Spleen (tissue), 11 donors: Measurements from ENCODE around the gene MAP4K4. TPM values are rescaled to one million over a fixed set of nuclear protein-coding genes. Genes with fewer than 3 reads are reported as not detected.

Source experiments
- DNase-seq: peaks from one replicate; pipeline ENCODE4 v3.0.0-alpha.2; 2020
- H3K27ac ChIP-seq, 8 donors: fragments of 200-600 bp; sonication (generic) in 7 of 8; 1 replicate in 4 of 8; 2 replicates in 4 of 8; pipeline versions ENCODE4 v1.5.0 to v1.8.0; 2016 to 2021; ENCODE audit warnings: inconsistent platforms in 4 of 8, mild to moderate bottlenecking in 4 of 8, moderate library complexity in 1 of 8
- H3K27me3 ChIP-seq, 7 donors: fragments of 200-600 bp; sonication (generic) in 6 of 7; replicated peaks in 1 of 7; 1 replicate in 4 of 7; 2 replicates in 3 of 7; pipeline versions ENCODE4 v1.5.0 to v1.8.0; 2016 to 2021; ENCODE audit warnings: inconsistent platforms in 3 of 7, mild to moderate bottlenecking in 1 of 7
- H3K36me3 ChIP-seq, 6 donors: fragments of 200-600 bp; sonication (generic) in 5 of 6; 1 replicate in 4 of 6; 2 replicates in 2 of 6; pipeline versions ENCODE4 v1.5.0 to v1.8.0; 2016 to 2021; ENCODE audit warnings: inconsistent platforms in 2 of 6
- H3K4me1 ChIP-seq, 6 donors: fragments of 200-600 bp; sonication (generic) in 5 of 6; 1 replicate in 3 of 6; 2 replicates in 3 of 6; pipeline versions ENCODE4 v1.5.0 to v1.8.0; 2016 to 2021; ENCODE audit warnings: inconsistent platforms in 3 of 6
- H3K4me3 ChIP-seq, 8 donors: fragments of 200-600 bp; sonication (generic) in 7 of 8; 1 replicate in 4 of 8; 2 replicates in 4 of 8; pipeline versions ENCODE4 v1.5.0 to v1.8.0; 2016 to 2021; ENCODE audit warnings: inconsistent platforms in 4 of 8, mild to moderate bottlenecking in 4 of 8, moderate library complexity in 2 of 8
- H3K9me3 ChIP-seq, 8 donors: fragments of 200-600 bp; sonication (generic) in 7 of 8; 1 replicate in 4 of 8; 2 replicates in 4 of 8; pipeline versions ENCODE4 v1.5.0 to v1.8.0; 2016 to 2021; ENCODE audit warnings: inconsistent platforms in 4 of 8
- POLR2A ChIP-seq, 3 donors: fragments of 450-650 bp; IDR thresholded peaks; one replicate each; pipeline ENCODE4 v1.5.1; 2017; ENCODE audit warnings: antibody characterized with exemption in 3 of 3, mild to moderate bottlenecking in 1 of 3
- POLR2AphosphoS5 ChIP-seq, 3 donors: sonication (generic); formaldehyde crosslinking; IDR thresholded peaks; one replicate each; pipeline ENCODE4 v1.5.1; 2017; ENCODE audit warnings: antibody characterized with exemption in 3 of 3
- WGBS, 5 donors: extraction: QIAGEN DNeasy Blood & Tissue Kit in 3 of 5; methylation state at CpG; one replicate each; pipeline versions ENCODE4 v1.1.5 to v1.1.7; 2013 to 2018; 5-methylcytosine and 5-hydroxymethylcytosine counted together
- intact Hi-C: fragments of 100-400 bp; cut with DNase I; formaldehyde crosslinking; loops from one replicate; pipeline ENCODE4 v1.15.0; 2023; ENCODE audit warnings: low total_unique reads
- polyA plus RNA-seq, 3 donors: library from polyadenylated mRNA; stranded (reverse); fragments of 200-250 nt; gene quantifications; one replicate each; pipeline ENCODE4 v1.2.1, GENCODE V29; 2013
- total RNA-seq, 7 donors: library from RNA; depleted of rRNA in 3 of 7; stranded (reverse); fragments of >200 nt in 3 of 7; fragmentation: NEBNext Ultra II Directional in 4 of 7; extraction: Animal tissue kit (Norgen Biotek cat#: 25700) in 4 of 7; gene quantifications; one replicate each; pipeline versions ENCODE4 v1.1.0 to v1.2.1, GENCODE V29; 2016 to 2021
- TF ChIP-seq, protein P1 (sequence below), 11 experiments: fragments of 200-600 bp in 7 of 11; fragments of 450-650 bp in 4 of 11; sonication (generic) in 4 of 11; IDR thresholded peaks in 8 of 11; conservative IDR thresholded peaks in 3 of 11; 1 replicate in 7 of 11; 2 replicates in 4 of 11; pipeline versions ENCODE4 v1.4.0 to v1.8.0; 2016 to 2021; ENCODE audit warnings: antibody characterized with exemption in 11 of 11, inconsistent platforms in 4 of 11, mild to moderate bottlenecking in 1 of 11
- donor health status: healthy with polysubstance abuse.
- donor health status: DM: no; HTN: no; CAD: no; lungs with moderate emphysema.
- donor health status: DM: no; HTN: no; CAD: no.
- donor health status: Bipolar disorder and iron deficiency.
- donor health status: healthy.
- donor health status: DM: no; HTN: no; CAD: no.
- donor health status: DM: yes; HTN: yes; CAD: no.

Gene MAP4K4
- total and polyA plus RNA-seq, 10 donors: 16.7 to 108 (median 71.7) TPM

DNA sequence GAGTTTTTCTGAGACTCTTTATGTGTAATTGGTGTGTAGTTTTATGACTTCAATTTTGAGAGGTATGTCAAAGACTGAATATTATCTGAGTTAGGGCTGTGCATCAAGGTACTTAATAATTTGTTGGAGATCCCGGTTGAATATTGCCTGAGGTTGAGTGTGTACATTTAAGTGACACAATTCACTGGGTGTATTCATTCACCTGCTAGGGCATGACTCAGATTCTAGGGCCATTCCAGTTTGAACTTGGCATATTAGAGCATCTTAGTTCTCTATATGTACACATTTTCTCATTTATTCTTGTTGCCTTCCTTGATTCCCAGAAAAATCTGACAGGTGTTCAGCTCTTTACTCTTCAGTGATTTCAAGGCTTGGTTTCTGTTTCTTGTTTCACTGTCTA lies 12.5 kb downstream of the MAP4K4 start:
- intact Hi-C loops: no loop called here
- TF ChIP-seq POLR2AphosphoS5 (IDR thresholded peaks at IDR 0.05): no peak
- TF ChIP-seq, protein P1, sequence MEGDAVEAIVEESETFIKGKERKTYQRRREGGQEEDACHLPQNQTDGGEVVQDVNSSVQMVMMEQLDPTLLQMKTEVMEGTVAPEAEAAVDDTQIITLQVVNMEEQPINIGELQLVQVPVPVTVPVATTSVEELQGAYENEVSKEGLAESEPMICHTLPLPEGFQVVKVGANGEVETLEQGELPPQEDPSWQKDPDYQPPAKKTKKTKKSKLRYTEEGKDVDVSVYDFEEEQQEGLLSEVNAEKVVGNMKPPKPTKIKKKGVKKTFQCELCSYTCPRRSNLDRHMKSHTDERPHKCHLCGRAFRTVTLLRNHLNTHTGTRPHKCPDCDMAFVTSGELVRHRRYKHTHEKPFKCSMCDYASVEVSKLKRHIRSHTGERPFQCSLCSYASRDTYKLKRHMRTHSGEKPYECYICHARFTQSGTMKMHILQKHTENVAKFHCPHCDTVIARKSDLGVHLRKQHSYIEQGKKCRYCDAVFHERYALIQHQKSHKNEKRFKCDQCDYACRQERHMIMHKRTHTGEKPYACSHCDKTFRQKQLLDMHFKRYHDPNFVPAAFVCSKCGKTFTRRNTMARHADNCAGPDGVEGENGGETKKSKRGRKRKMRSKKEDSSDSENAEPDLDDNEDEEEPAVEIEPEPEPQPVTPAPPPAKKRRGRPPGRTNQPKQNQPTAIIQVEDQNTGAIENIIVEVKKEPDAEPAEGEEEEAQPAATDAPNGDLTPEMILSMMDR (IDR thresholded peaks at IDR 0.05 in 8 of 11, conservative IDR thresholded peaks at IDR 0.05 in 3 of 11): no peak
- no peak for TF ChIP-seq POLR2A (IDR thresholded peaks at IDR 0.05)
- H3K36me3 ChIP-seq: no peaks in the 10 kb centered on the region
- 72 to 81% (median 76%) methylated on average over 1 of the region's 1 CpG for WGBS, 5 donors
- H3K27ac ChIP-seq: peak overlapping the region; percentile 4 to 92 (median 34)
- no peaks in the 10 kb centered on the region for H3K9me3 ChIP-seq
- H3K27me3 ChIP-seq: no peaks in the 10 kb centered on the region
- DNase-seq: no peak
- H3K4me1 ChIP-seq: peaks cover 68 to 100% (median 96%) of the 10 kb centered on the region in 6 donors
- peak overlapping the region in 1 of 8 donors; percentile 20 for H3K4me3 ChIP-seq

DNA sequence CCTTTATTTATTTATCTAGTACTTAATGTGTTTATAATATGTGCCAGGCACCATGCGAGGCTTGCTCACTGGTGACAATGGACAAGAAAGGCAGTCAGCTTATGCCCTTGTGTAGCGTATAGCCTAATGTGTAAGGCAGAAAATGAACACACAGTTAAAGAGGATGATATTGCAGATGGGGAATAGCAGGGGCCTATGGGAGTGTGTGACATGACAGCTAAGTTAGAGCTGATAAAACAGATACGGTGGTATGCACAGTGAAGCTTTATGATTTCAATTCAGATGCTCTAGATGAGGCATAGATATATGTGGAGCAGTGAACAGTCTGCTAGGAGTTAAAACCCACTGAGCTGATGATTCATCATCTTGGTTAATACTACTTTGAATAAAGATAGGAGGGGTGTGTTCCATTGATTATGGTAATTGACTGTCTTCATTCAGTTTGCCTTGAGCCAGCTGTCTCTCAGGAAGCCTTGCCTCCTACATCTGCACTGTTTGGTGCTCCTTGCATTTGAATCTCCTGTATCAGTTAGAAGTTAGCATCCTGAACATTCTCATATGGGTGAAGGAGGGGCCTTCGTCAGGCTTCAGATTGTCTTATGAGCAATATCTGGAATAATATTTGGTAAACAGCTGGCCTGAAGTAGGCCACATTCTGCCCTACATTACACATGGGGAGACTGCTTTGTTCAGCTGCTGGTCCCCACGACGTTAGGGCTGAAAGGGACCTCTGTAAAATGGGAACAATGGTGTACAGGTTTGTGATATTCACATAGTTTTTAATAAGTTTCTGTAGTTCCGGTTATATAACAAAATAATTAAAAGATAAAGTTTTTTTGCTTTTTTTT lies 13.2 kb downstream of the MAP4K4 start:
- WGBS, 5 donors: 66 to 76% (median 73%) methylated on average over 7 of the region's 7 CpGs
- peaks cover 64 to 100% (median 96%) of the 10 kb centered on the region in 6 donors for H3K4me1 ChIP-seq

DNA sequence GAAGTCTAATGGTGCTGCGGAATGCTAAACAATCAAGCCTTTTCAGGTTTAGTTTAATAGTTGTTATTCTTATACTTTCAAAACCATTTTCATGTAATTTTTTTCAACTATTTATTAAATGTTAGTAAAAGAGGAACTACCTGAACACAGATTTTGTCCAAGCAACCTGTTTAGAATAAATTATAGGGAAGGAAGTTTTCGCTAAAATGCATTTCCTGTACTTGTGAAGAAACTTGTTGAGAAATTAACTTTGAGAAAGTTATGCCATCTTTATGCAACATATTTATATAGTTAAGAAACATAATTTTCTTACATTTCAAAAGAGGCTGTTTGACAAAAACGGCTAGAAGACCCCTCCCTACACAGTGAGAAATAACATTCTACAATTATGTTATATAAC lies 16.6 kb downstream of the MAP4K4 start:
- Histone ChIP-seq H3K27ac (peak overlapping the region; percentile 23 to 92 (median 82)), H3K4me1 (peaks cover 46 to 100% (median 95%) of the 10 kb centered on the region in 6 donors)

More for the DNA sequence above, 13.2 kb downstream of the MAP4K4 start:
- Histone ChIP-seq H3K27me3 (no peaks in the 10 kb centered on the region), H3K9me3 (no peaks in the 10 kb centered on the region), H3K4me3 (peak overlapping the region in 1 of 8 donors; percentile 20), H3K27ac (peak overlapping the region; percentile 13 to 92 (median 37)), H3K36me3 (no peaks in the 10 kb centered on the region)
- intact Hi-C loops: no loop called here
- TF ChIP-seq POLR2AphosphoS5 (IDR thresholded peaks at IDR 0.05) (no peak), POLR2A (IDR thresholded peaks at IDR 0.05) (no peak)
- TF ChIP-seq, protein P1 (IDR thresholded peaks at IDR 0.05 in 8 of 11, conservative IDR thresholded peaks at IDR 0.05 in 3 of 11): no peak
- DNase-seq: no peak

More for the DNA sequence above, 16.6 kb downstream of the MAP4K4 start:
- intact Hi-C loops: no loop called here
- peak overlapping the region in 1 of 8 donors; percentile 51 for H3K4me3 ChIP-seq
- TF ChIP-seq POLR2AphosphoS5 (IDR thresholded peaks at IDR 0.05): peak in 1 of 3 donors; percentile 18
- TF ChIP-seq POLR2A (IDR thresholded peaks at IDR 0.05): no peak
- TF ChIP-seq, protein P1 (IDR thresholded peaks at IDR 0.05 in 8 of 11, conservative IDR thresholded peaks at IDR 0.05 in 3 of 11): no peak
- no peak for DNase-seq
- H3K9me3 ChIP-seq: no peaks in the 10 kb centered on the region
- no peaks in the 10 kb centered on the region for H3K27me3 ChIP-seq
- 29 to 51% (median 37%) methylated on average over 3 of the region's 3 CpGs for WGBS, 5 donors
- H3K36me3 ChIP-seq: no peaks in the 10 kb centered on the region
